Breast epithelium (tissue), 4 donors: ENCODE measurements around the gene LITAF. TPM values are rescaled to one million over a fixed set of nuclear protein-coding genes. Genes with fewer than 3 reads are reported as not detected.
"Not testable (repeated sequence)": the region's sequence is repeated elsewhere in the genome, so short reads cannot be mapped to it uniquely, and the experiment has no call there.

ENCODE experiments used
- DNase-seq, 2 donors: peaks; one replicate each; pipeline ENCODE4 v3.0.0-alpha.2; 2019; ENCODE audit warnings: low spot score in 2 of 2
- H3K27ac ChIP-seq, 2 donors: fragments of 200-600 bp; sonication (generic) in 1 of 2; one replicate each; pipeline ENCODE4 v1.5.1; 2016 to 2019; ENCODE audit warnings: mild to moderate bottlenecking in 1 of 2
- H3K27me3 ChIP-seq, 2 donors: fragments of 200-600 bp; sonication (generic) in 1 of 2; one replicate each; pipeline versions ENCODE4 v1.5.1 to v1.6.0; 2017 to 2019; ENCODE audit warnings: control low read depth in 1 of 2, mild to moderate bottlenecking in 1 of 2
- H3K36me3 ChIP-seq: fragments of 200-600 bp; one replicate; pipeline ENCODE4 v1.5.1; 2019
- H3K4me1 ChIP-seq, 2 donors: fragments of 200-600 bp; sonication (generic); one replicate each; pipeline ENCODE4 v1.5.1; 2016 to 2019; ENCODE audit warnings: control low read depth in 1 of 2
- H3K4me3 ChIP-seq, 3 donors: fragments of 200-600 bp; sonication (generic); 1 replicate in 2 of 3; 2 replicates in 1 of 3; pipeline ENCODE4 v1.5.1; 2016 to 2019; ENCODE audit warnings: mild to moderate bottlenecking in 3 of 3, moderate library complexity in 2 of 3
- H3K9me3 ChIP-seq, 2 donors: fragments of 200-600 bp; sonication (generic) in 1 of 2; one replicate each; pipeline ENCODE4 v1.5.1; 2016 to 2019; ENCODE audit warnings: control low read depth in 1 of 2
- POLR2A ChIP-seq: fragments of 450-650 bp; IDR thresholded peaks from one replicate; pipeline ENCODE4 v1.6.1; 2016; ENCODE audit warnings: antibody characterized with exemption, mild to moderate bottlenecking, moderate library complexity
- POLR2AphosphoS5 ChIP-seq, 3 donors: sonication (generic); formaldehyde crosslinking; IDR thresholded peaks; one replicate each; pipeline ENCODE4 v1.6.1; 2017; ENCODE audit warnings: antibody characterized with exemption in 3 of 3
- intact Hi-C: fragments of 100-400 bp; cut with DNase I; formaldehyde crosslinking; loops from one replicate; pipeline ENCODE4 v1.15.1; 2023; ENCODE audit warnings: low total_unique reads
- total RNA-seq, 3 donors: library from RNA; depleted of rRNA; stranded (reverse); fragments of >200 nt; gene quantifications; one replicate each; pipeline ENCODE4 v1.1.0, GENCODE V29; 2016
- TF ChIP-seq, protein P1 (sequence below), 3 donors: fragments of 450-650 bp; IDR thresholded peaks; one replicate each; pipeline ENCODE4 v1.5.1; 2016 to 2017; ENCODE audit warnings: antibody characterized with exemption in 3 of 3, mild to moderate bottlenecking in 3 of 3, moderate library complexity in 3 of 3

LITAF gene
- total RNA-seq, 3 donors from 2014 or later: 50.6 to 109 (median 59.0) TPM

DNA sequence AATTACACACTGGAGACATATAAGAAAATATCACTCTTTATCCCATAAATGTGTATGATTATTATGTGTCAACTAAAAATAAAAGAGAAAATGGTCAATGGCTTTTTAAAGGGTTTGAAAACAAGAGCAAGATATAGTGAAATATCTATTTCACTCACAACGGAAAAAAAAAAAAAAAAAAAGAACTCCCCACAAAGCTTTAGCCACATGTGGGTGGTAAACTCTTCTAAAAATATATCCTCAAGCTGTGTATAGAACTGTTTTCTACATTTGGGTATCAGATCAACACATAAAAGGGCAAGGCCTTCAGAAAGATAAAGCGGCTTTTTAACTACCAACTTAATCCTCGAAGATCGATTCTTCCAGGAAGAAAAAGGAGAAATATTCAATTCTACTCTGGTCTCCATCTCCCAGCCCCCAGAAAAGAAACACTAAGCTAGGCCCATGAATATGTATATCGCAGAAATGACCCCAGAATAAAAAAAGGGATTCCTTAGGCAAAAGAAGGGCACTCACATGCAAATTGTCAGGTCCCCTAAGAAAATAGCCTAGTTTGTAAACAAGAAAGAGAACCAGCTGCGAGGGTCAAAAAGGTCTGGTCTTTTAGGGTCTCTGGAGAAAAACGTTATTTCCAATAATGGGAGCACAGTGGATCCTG lies 4.4 kb downstream of the LITAF start:
- intact Hi-C loops: no loop called here
- H3K9me3 ChIP-seq: no peaks in the 10 kb centered on the region
- no peaks in the 10 kb centered on the region for H3K27me3 ChIP-seq
- peaks cover 0 to 10% of the 10 kb centered on the region in 2 donors for H3K4me1 ChIP-seq
- peak overlapping the region; percentile 58 to 99 for H3K27ac ChIP-seq
- TF ChIP-seq, protein P1, sequence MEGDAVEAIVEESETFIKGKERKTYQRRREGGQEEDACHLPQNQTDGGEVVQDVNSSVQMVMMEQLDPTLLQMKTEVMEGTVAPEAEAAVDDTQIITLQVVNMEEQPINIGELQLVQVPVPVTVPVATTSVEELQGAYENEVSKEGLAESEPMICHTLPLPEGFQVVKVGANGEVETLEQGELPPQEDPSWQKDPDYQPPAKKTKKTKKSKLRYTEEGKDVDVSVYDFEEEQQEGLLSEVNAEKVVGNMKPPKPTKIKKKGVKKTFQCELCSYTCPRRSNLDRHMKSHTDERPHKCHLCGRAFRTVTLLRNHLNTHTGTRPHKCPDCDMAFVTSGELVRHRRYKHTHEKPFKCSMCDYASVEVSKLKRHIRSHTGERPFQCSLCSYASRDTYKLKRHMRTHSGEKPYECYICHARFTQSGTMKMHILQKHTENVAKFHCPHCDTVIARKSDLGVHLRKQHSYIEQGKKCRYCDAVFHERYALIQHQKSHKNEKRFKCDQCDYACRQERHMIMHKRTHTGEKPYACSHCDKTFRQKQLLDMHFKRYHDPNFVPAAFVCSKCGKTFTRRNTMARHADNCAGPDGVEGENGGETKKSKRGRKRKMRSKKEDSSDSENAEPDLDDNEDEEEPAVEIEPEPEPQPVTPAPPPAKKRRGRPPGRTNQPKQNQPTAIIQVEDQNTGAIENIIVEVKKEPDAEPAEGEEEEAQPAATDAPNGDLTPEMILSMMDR (IDR thresholded peaks at IDR 0.05): no peak
- TF ChIP-seq POLR2A (no peak), POLR2AphosphoS5 (IDR thresholded peaks at IDR 0.05) (no peak)
- no peaks in the 10 kb centered on the region for H3K36me3 ChIP-seq
- no peak for DNase-seq
- peak overlapping the region in 1 of 3 donors; percentile 12 for H3K4me3 ChIP-seq

DNA sequence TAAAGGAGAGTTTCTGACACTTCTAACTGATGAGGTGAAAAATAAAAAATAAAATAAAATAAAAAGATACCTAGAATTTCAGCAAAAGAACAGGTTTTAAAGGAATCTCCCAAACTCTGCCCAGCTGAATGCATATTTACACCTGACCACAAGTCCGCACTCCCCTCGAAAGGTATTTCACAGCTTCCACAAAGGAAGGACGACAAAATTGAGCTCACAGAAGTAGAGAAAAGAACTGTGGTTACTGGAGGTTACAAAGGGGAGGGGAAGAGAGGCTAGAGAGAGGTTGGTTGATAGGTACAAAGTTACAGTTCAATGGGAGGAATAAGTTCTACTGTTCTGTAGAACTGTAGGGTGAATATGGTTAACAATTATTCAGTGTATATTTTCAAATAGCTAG lies 5.0 kb downstream of the LITAF start:
- TF ChIP-seq, protein P1 (IDR thresholded peaks at IDR 0.05): no peak
- TF ChIP-seq POLR2A (no peak), POLR2AphosphoS5 (IDR thresholded peaks at IDR 0.05) (no peak)
- intact Hi-C loops: no loop called here
- H3K27ac ChIP-seq: peak overlapping the region in 1 of 2 donors; percentile 99
- no peaks in the 10 kb centered on the region for H3K36me3 ChIP-seq
- no peak for DNase-seq
- H3K4me3 ChIP-seq: no peak overlapping the region
- H3K27me3 ChIP-seq: no peaks in the 10 kb centered on the region
- no peaks in the 10 kb centered on the region for H3K9me3 ChIP-seq
- peaks cover 0 to 10% of the 10 kb centered on the region in 2 donors for H3K4me1 ChIP-seq

DNA sequence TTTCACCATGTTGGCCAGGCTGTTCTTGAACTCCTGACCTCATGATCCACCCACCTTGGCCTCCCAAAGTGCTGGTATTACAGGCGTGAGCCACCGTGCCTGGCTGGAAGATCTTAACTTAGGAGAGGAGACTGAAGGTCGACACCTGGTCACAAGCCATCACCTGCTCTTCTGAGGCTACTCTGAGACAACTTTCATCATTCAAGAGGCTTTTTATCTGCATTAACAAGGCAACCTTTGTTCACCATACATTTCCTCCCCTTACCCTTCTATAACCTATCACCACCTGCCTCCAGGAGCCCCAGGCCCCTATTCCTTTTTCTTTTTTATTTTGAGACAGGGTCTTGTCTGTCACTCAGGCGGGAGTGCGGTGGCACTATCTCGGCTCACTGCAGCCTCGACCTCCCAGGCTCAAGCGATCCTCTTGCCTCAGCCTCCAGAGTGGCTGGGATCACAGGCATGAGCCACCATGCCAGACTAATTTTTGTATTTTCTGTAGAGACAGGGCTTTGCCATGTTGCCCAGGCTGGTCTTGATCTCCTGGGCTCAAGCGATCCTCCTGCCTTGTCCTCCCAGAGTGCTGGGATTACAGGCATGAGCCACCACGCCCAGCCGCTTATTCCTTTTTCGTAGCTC lies 6.2 kb downstream of the LITAF start:
- intact Hi-C loops: no loop called here
- Histone ChIP-seq H3K9me3 (no peaks in the 10 kb centered on the region), H3K27me3 (no peaks in the 10 kb centered on the region), H3K36me3 (no peaks in the 10 kb centered on the region), H3K4me3 (no peak overlapping the region), H3K27ac (peak overlapping the region in 1 of 2 donors; percentile 40), H3K4me1 (peaks cover 0 to 10% of the 10 kb centered on the region in 2 donors)
- no peak for DNase-seq
- no peak for TF ChIP-seq POLR2AphosphoS5 (IDR thresholded peaks at IDR 0.05)
- TF ChIP-seq, protein P1 (IDR thresholded peaks at IDR 0.05): no peak
- TF ChIP-seq POLR2A: no peak

DNA sequence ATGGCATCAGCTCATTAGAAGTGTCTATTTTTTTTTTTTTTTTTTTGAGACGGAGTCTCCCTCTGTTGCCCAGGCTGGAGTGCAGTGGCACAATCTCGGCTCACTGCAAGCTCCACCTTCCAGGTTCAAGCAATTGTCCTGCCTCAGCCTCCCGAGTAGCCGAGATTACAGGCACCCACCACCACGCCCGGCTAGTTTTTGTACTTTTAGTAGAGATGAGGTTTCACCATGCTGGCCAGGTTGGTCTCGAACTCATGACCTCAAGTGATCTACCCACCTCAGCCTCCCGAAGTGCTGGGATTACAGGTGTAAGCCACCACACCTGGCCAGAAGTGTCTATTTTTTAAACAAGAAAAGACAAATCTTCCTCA lies 9.4 kb downstream of the LITAF start:
- DNase-seq, intact Hi-C loops, H3K36me3 ChIP-seq, H3K9me3 ChIP-seq, H3K27ac ChIP-seq, H3K4me1 ChIP-seq, H3K4me3 ChIP-seq, H3K27me3 ChIP-seq: not testable (repeated sequence)

DNA sequence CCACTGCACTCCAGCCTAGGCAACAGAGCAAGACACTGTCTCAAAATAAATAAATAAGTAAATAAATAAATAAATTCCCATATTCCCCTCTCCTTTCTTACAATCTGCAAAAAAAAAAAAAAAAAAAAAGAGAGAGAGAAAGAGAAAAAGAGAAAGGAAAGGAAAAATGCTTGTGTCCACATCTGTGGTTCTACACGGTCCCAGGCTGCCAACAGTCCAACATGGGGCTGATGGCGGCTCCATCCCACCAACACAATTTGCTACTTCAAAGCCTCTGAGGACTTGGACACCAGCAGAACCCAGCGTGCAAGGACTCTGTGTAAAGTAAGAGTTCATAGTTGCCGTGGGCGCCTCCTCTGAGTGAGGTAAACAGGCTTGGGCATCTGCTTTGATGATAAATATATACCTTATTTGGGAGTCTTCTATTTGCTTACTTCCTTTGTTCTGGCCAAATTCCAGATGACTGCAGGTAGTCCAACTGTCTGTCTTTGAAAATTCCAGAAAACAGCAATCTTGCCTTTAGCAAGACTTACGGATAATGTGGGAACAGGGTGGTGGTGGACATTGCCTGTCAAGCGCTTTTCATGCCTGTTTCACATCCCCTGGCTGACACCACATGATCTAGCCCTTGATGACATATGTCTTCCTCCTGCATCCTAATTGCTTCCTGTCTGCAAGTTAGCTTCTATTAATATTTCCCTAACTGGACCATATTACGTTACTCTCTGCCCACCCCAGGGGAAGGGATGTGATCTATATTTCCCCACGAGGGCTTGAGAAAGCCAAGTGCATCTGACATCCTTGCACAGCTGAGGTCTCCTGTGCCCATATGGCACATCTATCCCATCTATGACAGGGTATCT lies 10.1 kb downstream of the LITAF start:
- Histone ChIP-seq H3K27me3 (no peaks in the 10 kb centered on the region), H3K4me1 (no peaks in the 10 kb centered on the region), H3K27ac (peak overlapping the region; percentile 30 to 67), H3K4me3 (no peak overlapping the region), H3K36me3 (no peaks in the 10 kb centered on the region), H3K9me3 (no peaks in the 10 kb centered on the region)
- TF ChIP-seq POLR2AphosphoS5 (IDR thresholded peaks at IDR 0.05) (no peak), POLR2A (no peak)
- TF ChIP-seq, protein P1 (IDR thresholded peaks at IDR 0.05): no peak
- intact Hi-C loops: no loop called here
- DNase-seq: no peak
